HS-27A (cell line): ENCODE results near the gene SERP2.

ENCODE experiments used
- DNase-seq: peaks from one replicate; pipeline ENCODE4 v3.0.0-alpha.2; 2012; ENCODE audit warnings: low read depth, missing footprints

Gene SERP2

DNA sequence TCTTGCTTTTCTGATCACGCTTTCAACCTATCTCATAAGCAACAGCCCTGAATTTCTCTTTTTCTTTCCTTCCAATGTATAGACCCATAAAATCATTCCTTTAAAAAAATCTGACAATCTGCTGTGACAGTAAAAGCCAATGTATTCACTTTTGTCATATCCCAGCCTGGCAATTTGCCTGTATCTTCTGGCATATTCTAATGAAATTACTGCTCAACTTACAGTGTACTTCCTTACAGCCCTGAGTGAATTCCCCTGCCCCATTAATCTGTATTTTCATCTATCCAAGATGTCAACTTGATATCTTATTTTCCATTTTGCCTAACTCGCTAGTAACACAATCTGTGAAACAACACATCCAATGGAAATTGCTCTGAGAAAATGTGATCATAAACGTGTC, 18.0 kb upstream of the SERP2 start:
- DNase-seq = no peak

DNA sequence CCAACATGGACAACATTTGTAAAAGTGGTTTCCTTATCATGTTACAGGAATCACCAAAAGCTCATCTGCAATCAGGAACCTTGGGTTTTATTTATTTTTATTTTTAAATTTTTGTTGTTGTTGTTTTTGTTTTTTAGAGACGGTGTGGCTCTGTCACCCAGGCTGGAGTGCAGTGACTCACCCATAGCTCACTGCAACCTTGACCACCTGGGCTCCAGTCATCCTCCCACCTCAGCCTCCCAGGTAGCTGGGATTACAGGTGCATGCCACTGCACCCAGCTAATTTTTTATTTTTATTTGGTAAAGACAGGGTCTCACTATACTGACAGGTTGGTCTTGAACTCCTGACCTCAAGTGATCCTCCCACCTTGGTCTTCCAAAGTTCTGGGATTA, 13.6 kb upstream of the SERP2 start:
- DNase-seq = no peak

DNA sequence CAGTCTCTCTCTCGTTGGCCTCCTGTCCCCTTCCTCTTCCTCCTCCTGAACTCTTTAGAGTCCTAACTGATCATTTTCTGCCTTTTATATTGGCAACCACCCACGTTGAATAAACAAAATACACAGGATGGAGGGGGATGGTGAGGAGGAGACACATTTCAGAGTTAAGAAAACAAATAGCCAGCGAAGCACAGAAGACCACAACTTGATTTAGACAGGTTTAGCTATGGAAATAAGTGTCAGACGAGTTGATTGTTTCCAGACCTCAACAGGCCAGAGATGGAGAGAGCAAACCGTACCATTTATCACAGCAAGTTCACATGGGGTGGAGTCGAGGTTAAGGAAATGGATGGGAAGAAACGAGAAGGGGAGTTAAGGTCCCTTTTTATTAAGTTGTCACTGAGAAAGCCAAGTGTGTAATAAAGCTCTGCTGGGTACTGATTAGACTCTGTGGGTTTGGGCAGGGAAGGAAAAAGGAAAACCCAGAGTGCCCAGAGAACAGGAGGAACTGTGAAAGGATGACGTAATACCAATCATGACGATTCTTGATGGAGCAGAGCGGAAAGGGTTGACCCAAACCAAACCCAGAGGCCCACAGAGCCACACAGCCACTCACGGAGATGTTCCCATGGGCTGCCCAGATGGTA, 11.1 kb upstream of the SERP2 start:
- DNase-seq = no peak

DNA sequence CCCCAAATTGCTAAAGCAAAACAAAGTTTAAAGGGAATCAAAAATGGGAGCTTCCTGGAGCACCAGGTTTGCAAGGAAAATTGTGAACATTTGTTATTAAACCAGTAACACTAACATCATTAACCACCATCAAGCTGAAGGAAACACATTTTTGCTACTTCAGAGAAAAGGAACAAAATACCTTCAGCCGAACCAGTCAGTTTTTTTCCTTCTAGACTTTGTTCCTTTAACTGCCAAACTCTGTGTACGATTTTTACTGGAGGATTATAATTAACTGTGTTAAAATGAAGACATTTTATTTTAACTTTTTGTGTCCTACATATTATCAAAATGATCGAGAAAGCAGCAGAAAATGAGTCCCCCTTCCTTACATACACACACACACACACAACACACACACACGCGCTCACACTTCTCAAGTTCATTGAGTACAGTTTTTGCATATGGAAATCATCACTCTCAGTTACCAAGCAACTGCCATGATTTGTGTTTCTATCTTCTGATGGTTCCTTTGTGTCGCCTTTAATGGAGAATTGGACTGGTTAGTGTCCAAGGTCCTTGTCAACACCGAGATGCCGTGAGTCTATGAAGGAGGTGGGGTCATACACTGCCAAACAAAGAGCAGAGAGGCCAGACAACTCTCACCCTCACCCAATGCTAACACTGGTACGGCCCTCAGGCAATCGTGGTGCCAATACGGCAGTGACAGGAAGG, 9.8 kb upstream of the SERP2 start:
- no peak for DNase-seq

DNA sequence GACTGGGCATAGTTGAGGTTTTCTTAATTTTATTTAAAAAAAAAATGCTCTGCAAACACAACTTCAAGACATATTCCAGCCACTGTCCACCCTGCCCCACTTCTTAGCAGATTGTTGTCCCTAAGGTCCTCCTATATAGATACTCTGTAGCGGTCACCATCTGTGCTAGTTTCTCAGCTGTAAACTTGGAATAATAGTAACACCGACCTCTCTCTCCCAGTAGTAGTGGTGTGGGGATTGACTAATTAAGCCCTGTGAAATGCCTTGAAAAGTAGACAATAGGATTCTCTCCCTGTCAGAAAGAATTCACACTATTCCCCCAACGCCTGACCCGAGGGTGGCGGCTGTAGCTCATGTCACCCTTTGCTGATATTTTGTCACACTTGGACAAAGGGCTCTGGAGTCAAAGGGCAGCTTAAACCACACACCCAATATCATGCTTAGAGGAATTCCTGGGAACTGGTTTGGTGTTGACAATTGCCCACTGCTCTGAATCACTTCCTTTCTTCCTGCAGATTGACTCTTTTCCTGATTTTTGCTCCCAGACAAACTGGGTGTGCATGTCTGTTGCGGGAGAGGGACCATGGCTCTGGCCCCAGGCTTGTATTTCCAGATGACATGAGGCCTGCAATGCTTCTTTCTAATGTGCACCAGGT, 9.2 kb upstream of the SERP2 start:
- DNase-seq = peak; percentile 26

DNA sequence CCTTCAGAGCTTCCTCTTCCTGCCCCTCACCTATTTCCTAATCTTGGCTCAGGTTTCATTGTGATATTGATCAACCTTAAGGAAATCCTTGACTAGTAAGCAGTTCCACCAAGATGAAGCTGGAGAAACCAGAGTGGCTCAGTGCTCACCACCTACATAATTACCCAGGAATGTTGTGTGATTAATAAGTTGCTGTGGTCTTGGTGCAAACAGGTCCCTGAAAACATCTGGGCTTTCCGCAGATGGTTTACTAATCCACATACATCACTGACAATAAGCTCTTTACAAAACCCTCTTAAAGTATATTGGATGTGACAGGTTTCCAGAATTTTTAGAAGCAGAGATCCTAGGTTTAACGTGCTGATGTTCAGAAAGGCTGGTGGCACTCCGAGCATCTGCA, 8.6 kb upstream of the SERP2 start:
- DNase-seq = no peak

DNA sequence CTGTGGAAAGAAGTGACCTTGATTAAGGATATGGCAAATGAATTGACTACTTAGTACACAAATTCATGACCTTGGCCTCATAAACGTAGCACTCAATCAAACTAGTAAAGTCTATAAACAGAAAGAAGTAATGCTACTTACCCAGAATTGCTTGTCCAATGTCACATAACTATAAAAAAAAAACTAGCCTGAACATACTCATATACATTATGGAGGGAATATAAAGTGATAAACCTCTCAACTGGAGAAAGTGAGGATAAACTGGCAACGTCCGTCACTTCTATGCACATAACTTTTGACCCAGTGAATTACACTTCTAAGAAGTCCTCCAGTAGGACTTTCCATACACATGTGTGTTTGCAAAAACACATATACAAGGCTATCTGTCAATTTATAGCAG, 7.7 kb upstream of the SERP2 start:
- no peak for DNase-seq

DNA sequence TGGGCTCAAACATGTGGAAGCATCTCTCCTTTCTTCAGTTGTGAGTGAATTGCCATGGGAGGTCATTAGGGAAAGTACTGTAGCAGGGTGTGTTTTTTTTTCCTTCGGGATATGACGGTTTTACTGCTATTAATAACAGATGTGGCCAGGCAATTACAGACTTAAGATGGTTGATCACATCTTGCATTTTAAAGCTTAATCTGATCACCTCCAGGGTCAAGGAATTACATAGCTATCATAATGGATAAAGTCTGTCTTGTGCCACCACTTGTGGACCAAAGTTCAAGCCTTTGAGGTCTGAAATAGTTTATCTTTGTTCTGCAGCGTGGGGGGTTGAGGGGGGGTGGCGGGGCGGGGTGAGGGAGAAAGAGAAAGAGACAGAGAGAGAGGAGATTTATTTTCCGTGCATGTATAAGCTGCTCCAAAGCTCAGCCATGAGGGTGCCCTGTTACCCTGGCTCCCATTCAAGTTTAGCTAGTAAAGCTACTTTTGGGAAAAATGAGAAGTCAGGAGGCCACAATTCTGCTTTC, 5.5 kb upstream of the SERP2 start:
- DNase-seq = no peak

DNA sequence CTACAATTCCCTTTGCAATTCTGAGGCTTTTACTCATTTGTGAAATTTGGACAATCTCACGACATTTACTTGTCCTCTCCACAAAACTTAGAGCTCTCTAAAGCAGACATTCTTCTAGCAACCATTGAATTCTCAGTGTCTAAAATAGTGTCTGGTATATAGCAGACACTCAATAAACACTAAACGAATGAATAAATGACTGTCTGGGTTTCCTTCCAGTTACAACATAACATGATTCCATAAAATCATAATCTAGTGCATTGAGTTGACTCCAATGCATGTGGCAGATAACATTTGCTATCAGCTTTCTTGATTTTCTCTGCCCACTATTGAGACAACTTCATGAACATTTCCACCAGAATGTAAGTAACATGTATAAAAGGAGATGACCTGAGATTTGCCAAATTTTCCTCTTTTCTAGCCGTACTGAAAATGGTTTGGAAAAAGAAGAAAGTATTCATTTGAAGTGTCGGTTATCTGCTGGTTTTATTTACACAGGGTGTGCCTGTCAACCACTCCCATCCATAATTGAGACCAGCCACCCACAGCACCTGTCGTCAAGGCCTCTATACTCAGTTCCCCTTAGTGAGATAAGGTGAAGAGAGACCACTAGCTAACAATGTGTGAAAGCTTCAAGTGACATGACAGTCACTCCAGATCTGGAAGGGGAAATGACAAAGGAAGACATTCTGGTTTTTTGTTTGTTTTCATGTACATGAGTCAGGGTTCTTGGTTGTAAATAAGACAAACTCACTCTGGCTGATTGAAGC, 4.8 kb upstream of the SERP2 start:
- no peak for DNase-seq

DNA sequence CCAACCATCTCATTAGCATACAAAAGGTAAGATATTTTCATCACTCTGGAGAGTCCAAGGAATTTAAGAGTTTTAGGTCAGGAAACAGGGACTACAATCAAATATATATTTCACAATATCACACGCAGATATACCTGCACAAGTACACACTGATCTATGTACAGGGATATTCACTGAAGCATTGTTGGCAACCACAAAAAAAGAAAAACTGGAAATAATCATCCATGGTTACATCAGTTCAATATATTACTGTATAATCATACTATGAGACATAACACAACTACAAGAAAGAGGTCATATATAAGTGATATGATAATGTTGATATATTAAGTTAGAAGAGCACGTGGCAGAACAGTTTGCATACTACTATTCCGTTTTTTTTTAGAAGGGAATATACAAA, 2.2 kb upstream of the SERP2 start:
- no peak for DNase-seq

DNA sequence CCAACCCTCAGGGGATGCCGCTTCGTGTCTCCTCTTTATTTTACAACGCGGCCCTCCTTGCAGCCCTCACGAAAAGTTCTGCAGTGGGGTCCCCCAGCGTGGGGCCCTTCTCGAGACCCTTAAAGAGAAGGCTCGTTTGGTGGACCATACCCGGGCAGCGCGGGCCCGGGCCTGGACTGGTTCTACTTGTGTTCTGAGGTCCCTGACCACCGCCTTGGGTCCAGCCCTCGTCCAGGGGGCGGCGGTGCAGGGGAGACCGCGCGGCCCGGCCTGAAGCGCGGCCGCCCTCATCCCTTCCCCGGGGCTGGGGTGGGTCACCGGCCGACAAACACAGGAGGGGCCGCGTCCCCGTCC, 400 bp upstream of the SERP2 start:
- no peak for DNase-seq

DNA sequence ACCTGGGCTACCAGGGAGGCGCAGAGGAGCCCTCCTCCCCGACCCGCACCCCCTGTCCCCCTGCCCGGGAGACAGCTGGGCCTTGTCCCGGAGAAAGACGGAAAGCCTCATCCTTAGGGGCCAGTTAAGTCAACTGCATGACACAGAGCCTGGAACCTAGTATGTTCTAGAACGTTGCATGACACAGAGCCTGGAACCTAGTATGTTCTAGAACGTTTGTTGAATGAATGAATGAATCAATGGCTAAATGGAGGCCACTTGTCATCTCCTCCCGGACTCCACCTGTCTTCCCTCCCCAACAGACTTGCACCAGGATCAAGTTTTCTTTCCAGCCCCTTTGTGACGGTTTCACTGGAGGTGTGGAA, 706 bp downstream of the SERP2 start:
- no peak for DNase-seq

DNA sequence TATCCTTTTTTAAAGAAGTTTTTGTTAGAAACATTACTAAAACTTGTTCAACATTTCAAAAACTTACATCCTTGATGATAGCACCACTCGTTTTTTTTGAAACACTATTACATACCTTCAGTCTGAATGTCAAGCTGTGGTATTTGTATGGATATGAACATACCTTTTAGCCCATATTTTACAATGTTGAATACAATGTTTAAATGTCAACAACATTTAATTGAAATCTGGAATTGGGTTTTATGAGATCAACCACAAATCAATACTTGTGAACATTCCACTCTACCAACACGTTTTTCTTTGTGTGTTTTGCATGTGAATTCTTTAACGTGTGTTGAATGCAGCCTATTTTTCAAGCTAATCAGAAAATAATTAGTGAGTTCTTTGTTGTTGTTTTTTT, 4.7 kb downstream of the SERP2 start:
- DNase-seq = no peak

DNA sequence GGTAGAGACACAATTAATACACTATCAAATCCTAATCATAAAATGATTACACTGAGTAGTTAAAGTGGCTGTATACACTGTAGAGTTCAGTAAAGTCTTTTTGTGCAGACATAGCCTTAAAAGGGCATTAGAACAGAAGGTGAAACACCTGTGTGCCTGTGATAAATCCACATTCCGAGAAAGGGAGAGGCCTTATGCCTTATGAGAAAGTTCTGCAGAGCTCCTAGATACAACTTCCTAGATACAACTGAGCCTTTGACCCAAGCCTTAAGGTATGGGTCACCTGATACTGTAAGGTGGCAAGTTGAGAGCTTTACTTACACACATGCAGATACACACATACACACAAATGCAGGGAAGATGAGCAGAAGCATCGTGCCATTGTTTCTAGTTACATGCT, 6.3 kb downstream of the SERP2 start:
- no peak for DNase-seq

DNA sequence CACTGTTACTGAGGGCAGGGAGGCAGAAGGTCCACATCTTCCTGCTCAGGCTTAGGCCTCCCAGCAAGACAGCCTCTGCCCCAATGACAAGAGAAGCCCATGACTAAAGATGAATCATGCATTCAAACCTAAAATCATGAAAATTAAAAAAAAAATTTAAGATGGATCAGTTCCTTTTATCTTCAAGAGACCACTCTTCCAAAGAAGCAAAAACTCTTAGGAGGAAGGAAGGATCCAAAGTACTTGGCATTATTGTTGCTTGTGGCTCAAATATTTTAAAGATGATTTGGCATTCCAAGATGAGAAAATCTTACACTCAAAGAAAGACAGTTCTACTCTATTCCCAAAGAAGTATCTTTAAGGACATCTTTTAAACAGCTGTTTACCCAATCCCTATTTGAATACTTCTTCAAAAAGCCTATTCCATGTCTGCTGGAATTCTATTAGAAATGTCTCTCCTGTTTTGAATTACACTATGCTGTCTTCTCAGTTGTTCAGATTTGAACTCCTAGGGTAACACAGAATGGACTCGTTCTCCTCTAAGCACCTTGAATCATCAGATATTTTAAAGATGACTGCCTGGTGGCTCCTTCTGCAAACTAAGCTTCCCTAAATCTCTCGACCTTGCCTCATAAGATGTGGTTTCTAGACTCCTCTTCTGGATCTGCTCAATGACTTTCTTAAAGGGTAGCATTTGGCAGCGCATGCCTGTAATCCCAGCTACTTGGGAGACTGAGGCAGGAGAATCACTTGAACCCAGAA, 7.0 kb downstream of the SERP2 start:
- DNase-seq = peak; percentile 23

DNA sequence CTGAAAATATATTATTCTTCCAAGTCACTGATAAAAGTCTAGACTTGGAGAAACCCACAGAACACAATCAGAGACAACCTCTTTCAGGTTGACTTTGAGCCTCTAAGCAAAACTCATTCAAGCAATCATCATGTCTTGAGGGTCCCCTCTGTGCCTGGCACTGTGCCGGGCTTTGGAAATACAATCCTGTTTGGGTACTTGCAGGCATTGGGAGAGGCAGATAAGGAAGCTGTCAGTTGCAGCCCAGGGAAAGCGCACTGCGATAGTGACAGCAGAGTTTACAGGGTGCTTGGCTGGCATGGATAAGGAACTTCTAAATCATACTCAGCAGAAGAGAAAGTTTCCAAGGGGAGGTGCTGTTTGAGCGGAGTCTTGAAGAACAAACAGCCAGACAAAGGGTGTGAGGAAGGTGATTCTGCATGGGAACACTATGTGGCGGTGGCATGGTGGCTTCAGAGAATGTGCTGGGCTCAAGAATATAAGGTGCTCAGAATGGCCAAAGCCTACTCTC, 9.1 kb downstream of the SERP2 start:
- DNase-seq = no peak

DNA sequence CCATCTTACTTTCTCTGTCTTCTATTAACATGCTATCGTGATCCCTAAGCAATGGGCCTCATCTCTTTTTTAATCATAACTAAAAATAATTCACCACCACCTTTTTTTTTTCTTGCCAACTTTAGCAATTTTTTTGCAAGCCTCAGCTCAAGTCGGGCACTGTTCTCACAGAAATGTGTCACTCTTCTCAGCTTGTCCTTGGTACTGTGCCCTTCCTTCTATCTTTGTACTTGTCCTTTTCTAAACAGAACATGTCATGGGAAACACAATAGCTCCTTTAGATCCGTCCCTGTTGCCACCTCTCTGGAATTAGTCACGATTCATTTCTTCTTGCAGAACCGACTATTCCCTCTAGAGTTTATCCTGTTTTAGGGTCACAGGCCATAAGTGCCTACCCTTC, 10.3 kb downstream of the SERP2 start:
- DNase-seq = no peak

DNA sequence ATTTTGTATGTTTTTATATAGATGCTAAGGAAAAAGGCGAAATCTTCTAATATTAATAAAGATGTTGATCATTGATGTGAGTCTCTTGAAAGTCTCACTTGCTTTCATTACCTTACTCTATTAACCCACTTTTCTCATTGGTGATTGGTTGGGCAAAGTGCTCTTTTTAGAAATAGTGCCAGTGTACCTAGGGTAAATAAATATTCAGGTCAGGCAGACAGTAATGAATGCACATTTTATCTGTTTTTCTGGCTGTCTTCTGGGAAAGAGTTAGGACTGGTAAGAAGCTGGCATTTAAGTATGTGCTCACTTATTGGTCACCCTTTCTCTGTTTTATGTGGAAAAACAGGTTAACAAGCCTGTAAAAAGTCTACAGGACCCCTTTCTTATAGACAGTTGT, 11.2 kb downstream of the SERP2 start:
- DNase-seq = no peak

DNA sequence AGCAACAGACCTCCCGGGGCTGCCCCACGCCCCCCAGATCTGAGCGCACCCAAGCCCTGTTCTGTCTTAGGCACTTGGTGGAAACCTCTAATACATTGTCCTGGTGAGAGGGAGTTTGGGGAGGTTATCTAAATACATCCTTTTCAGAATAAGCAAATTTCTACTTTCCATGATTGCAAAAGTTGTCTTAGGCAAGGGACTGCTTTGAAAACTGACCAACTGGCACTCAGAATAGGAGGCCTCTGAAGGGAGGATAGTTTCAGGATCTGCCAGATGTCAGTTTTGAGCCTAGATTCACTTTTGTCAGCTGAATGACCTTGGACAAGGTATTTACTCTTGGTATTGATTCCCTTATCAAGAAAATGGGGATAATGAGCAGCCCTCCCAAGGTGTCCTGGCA, 11.8 kb downstream of the SERP2 start:
- no peak for DNase-seq

DNA sequence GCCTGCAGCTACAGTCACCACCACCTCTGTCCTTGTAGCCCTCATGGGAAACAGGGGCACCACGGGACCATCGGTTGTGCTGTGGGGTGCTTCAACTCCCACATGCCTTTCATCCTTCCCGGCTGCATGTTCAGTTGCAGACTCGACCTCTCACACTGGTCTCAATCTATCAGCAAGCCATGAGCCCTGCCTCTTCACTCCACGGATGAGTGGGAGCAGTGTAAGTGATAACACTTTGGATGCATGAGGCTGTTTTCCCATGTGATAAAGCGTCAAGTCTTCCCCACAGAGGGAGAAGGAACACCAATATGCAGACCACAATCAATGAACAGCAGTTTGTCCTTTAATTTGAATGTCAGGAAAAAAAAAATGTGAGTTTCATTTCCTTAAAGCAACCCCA, 12.2 kb downstream of the SERP2 start:
- no peak for DNase-seq

DNA sequence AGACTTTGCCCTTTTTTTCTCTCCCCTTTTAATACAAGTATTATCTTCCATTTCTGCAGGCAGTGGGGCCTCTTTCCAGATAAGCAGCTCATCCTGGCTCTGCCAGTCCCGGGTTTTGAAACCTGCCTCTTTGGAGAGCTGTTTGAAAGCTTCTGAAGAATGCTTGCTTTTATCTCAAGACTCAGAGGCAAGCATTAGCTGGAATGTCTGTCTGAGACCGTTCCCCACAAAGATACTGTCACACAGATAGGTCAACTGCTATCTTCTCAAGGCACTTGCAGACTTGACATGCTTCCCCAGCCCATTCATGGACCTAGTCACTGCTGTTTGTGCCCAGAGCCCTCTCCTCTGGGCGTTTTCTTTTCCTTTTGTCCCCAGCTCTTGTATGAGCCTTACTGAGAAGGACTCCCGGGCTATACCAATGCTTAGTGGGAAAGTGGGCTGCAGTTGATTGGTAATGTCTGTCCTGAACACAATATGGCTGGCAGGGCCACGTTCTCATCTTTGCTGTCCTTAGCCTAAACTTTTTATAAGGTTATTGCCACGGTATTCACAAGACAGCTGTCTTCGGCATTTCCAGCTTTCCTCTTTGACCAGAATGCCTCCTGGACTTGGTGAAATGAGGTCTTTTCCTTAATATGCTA, 13.4 kb downstream of the SERP2 start:
- no peak for DNase-seq
